Measurements from ENCODE around the gene CBS.
A peak's percentile ranks its signal among the peaks of the same experiment; 100 is the strongest.
"Not testable (repeated sequence)": the region's sequence is repeated elsewhere in the genome, so short reads cannot be mapped to it uniquely, and the experiment has no call there.

Gene CBS
- total RNA-seq: 0 to 3.2 (median 0) reads per million in 9 experiments

DNA sequence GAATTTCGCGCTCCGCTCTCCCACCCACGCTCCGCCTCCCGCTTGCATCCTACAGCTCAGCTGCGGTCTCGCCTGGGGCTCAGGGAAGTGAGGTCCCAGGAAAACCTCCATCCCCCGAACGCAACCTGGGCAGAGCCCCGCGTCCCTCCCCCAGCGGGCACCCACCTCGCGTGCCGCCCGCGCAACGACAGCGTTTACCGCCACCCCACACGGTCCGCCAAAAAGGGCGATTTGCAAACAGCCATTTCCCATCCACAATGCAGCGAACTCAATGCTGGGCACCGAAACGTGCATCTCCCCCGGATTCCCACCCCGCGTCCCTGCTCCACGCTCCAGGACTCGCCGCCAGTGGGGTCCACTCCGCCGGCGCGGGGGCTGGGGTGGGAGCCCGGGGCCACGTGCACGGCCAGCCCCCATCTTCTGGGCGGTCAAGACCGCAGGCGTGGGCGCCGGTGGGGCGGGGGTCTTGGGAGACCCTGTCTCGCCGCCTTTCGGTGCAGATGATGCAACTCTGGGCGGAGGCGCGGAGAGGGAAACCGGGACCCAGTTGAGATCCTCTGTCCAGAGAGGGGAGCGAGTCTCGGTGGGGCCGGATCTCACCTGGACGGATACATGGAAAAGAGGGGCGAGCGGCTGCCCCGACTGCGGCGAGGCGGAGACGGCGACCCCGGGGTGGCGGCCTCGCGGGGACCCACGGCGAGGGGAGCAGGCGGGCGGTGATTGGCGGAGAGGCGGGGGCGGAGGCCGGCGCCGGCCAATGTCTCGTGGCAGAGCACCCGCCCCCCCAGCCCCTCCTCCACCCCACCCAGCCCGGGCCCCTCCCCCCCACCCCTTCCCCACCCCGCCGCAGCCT lies at the start of gene CBS:
TSS of gene CBS (minus strand) at position 666 of the 853 bp plus-strand sequence. CDS start 3,642 bp downstream, outside the sequence.
- not testable (repeated sequence) for H3K4me3 Mint-ChIP-seq; H3K36me3 Mint-ChIP-seq (ENCODE audit: insufficient read depth); H3K4me1 Mint-ChIP-seq (ENCODE audit: low read depth in 2 of 2); DNase-seq; H3K27me3 Mint-ChIP-seq; H3K27ac Mint-ChIP-seq; H3K9me3 Mint-ChIP-seq; ATAC-seq (replicated peaks)

DNA sequence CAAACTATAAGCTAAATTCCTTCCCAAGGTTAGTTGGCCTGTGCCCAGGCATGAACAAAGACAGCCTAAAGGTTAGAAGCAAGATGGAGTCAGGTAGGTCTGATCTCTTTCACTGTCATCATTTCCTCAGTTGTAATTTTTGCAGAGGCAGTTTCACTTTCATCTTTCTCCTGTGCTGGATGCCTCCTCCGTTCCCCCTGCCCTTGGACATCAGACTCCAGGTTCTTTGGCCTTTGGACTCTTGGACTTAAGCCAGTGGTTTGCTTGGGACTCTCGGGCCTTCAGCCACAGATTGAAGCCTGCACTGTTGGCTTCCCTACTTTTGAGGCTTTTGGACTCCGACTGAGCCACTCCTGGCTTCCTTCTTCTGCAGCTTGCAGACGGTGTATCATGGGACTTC lies 40.3 kb upstream of the CBS start:
- H3K36me3 Mint-ChIP-seq (ENCODE audit: insufficient read depth); H3K9me3 Mint-ChIP-seq; H3K4me3 Mint-ChIP-seq; H3K4me1 Mint-ChIP-seq (ENCODE audit: low read depth in 2 of 2); H3K27ac Mint-ChIP-seq; DNase-seq; H3K27me3 Mint-ChIP-seq; ATAC-seq (replicated peaks): not testable (repeated sequence)

DNA sequence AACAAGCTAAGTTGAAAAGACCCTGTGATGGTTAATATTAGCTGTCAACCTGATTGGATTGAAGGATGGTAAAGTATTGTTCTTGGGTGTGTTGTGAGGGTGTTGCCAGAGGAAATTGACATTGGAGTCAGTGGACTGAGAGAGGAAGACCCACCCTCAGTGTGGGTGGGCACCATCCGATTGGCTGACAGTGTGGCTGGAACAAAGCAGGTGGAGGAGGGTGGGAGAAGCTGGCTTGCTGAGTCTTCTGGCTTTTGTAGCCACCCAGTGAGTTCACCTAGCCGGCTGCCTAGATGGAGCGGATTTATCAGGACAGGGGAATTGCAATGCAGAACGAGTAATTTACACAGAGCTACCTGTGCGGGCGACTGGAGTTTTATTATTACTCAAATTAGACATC lies 38.8 kb upstream of the CBS start:
- not testable (repeated sequence) for H3K36me3 Mint-ChIP-seq (ENCODE audit: insufficient read depth); H3K9me3 Mint-ChIP-seq; H3K27ac Mint-ChIP-seq; H3K4me1 Mint-ChIP-seq (ENCODE audit: low read depth in 2 of 2); H3K4me3 Mint-ChIP-seq; H3K27me3 Mint-ChIP-seq; DNase-seq; ATAC-seq (replicated peaks)

DNA sequence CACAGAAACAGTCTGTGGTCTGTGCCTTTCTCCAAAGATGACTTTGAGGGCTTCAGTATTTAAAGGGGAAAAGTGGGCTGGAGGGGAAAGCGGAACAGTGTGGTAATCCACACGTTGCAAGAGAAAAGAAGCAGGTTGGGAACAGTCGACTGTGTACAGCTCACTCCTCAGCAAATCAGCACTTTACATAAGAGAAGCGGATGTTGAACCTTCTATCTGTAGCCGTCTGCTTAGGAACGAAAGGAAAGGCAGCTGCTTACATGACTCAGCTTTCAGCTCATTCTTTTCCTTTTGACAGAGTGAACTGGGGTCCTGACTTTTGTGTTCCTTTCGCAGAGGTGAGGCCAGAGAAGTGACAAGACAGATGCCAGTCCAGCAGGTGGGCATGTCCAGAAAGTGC lies 33.4 kb upstream of the CBS start:
- not testable (repeated sequence) for ATAC-seq (replicated peaks); H3K4me3 Mint-ChIP-seq; H3K27ac Mint-ChIP-seq; H3K9me3 Mint-ChIP-seq; DNase-seq; H3K36me3 Mint-ChIP-seq (ENCODE audit: insufficient read depth); H3K4me1 Mint-ChIP-seq (ENCODE audit: low read depth in 2 of 2); H3K27me3 Mint-ChIP-seq

DNA sequence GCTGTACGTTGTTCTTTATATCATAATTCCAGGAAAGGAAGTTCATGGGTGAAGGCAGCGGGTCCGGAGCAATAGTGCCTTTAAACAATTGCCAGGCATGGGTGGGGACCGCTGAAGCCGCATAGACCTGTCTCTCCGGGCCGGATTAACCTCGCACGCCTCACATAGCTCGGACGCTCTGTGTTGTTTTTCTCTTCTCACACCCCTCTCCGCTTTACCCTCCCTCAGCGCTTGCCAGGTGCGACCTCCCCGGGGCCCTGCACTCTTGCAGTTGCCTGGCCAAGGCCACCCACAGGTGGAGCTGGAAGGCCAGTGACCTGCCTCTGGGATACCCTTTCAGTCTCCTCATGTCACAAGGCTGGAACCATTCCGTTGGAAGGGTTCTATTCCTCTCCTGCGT lies 32.5 kb upstream of the CBS start:
- DNase-seq; H3K36me3 Mint-ChIP-seq (ENCODE audit: insufficient read depth); H3K27ac Mint-ChIP-seq; H3K27me3 Mint-ChIP-seq; ATAC-seq (replicated peaks); H3K4me3 Mint-ChIP-seq; H3K4me1 Mint-ChIP-seq (ENCODE audit: low read depth in 2 of 2); H3K9me3 Mint-ChIP-seq: not testable (repeated sequence)

DNA sequence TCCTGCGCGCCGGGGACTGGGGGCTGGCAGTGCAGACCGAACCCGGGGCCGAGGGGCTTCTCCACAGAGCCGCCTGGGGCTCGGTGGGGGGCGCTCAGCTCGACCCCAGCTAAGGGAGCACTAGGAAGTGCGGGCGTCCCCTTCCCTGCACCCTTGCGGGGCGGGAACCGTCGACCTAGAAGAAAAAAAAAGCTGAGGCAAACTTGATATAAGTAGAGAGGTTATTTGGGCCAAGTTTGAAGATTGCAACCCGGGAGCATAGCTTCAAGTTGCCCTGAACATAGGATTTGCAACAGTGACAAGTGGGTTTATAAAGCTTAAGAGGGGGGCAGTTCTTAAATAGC lies 32.1 kb upstream of the CBS start:
- not testable (repeated sequence) for H3K4me1 Mint-ChIP-seq (ENCODE audit: low read depth in 2 of 2); H3K4me3 Mint-ChIP-seq; H3K27me3 Mint-ChIP-seq; H3K9me3 Mint-ChIP-seq; H3K36me3 Mint-ChIP-seq (ENCODE audit: insufficient read depth); ATAC-seq (replicated peaks); DNase-seq; H3K27ac Mint-ChIP-seq

DNA sequence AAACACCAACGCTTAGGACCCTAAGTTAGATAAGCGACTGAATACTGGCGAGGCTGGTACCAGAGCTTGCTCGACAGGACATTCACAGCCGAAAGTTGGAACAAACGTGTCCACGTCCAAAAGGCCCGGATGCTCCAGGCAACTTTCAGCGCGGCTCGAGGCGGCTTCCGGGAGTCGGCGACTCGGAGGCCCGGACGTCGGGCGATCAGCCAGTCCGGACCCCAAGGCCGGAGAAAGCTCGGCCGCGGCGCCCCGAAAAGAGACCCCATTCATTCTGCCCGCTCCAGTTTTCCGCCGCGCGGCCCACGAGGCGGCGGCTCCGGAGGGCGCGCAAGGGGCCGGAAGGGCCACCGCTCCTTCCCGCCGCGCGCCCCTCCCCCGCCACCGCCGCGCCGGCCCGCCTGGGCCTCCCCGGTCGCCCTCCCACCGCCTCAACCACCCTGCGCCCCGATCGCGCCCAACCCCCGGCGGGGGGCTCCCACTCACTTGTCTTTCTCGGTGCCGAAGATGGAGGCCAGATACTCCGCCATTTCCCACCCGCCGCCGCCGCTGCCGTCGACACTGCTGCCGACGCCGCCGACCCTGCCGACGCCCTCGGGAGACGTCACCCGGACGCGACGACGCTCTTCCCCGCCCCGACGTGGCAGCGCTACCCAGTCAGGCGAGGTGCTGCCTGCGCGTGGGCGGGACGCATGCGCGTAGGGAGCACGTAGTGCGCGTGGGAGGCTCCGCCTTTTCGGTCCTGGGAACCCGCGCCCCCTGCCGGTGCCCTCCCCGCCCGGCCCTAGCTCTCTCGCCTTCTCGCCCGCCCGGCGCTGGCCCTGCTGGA lies 31.5 kb upstream of the CBS start, which contains the start of gene U2AF1:
TSS of gene U2AF1 (minus strand) at position 606 of the 829 bp plus-strand sequence. CDS start at position 530, 76 bp downstream.
- ATAC-seq (replicated peaks) (peak; percentile 94), DNase-seq (peak; percentile 40 to 60 (median 59))
- H3K36me3 Mint-ChIP-seq (ENCODE audit: insufficient read depth); H3K27ac Mint-ChIP-seq; H3K9me3 Mint-ChIP-seq; H3K4me1 Mint-ChIP-seq (ENCODE audit: low read depth in 2 of 2); H3K27me3 Mint-ChIP-seq; H3K4me3 Mint-ChIP-seq: not testable (repeated sequence)

DNA sequence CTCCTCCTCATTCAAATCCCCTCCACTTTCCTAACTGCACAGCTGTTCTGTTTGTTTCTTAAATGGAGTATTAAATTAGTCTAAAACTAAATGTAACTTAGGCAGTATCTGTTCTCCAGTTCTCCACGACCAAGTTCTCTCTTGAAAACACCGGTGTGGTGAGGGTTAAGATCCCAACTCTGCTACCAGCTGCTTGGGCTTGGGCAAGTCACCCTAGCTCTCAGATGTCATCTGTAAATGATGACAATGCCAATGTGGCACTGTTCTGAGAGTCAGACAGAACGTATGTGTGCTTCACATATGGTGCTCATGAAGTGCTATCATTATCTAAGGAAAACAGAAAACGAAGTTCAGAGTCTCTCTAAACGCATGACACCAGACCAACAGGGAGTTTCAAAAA lies 29.0 kb upstream of the CBS start:
- not testable (repeated sequence) for H3K36me3 Mint-ChIP-seq (ENCODE audit: insufficient read depth); H3K27ac Mint-ChIP-seq; H3K4me3 Mint-ChIP-seq; H3K27me3 Mint-ChIP-seq; H3K9me3 Mint-ChIP-seq; DNase-seq; ATAC-seq (replicated peaks); H3K4me1 Mint-ChIP-seq (ENCODE audit: low read depth in 2 of 2)

DNA sequence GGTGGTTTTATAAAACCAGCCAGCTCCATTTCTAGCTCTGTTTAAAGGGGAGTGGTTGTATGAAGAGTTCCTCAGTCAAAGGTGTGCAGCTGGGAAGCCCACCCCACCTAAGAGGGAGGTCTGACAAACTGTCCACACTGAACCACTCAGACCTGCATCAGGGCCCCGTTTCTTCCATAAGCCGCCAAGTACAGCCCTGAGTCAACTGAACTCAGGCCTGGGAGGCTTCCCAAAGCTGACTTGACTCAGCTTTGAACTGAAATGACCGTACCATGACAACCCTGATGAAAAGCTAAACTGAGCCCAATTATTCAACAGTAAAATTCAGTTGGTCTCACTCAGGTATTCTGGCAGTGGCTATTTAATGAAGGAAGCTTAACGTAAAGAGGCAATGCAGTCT lies 26.6 kb upstream of the CBS start:
- H3K9me3 Mint-ChIP-seq; H3K27me3 Mint-ChIP-seq; ATAC-seq (replicated peaks); H3K36me3 Mint-ChIP-seq (ENCODE audit: insufficient read depth); DNase-seq; H3K27ac Mint-ChIP-seq; H3K4me1 Mint-ChIP-seq (ENCODE audit: low read depth in 2 of 2); H3K4me3 Mint-ChIP-seq: not testable (repeated sequence)

DNA sequence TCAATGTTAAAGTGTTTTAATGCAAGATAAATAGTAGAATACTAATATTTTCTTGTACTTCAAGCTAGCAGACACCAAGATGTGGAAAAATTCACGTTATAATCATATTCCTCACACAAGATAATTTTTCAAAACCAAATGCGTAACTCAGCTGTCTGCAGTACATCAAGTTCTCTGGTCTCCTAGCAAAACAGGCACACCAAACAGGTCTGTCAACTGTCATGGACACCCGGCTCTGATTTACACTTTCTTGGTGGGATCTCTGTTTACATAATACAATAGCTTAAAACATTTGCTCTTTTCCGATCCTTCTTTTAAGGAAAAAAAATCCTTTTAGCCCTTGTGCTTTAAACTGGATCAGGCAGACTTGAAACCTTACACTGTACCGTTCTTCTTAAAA lies 26.0 kb upstream of the CBS start:
- not testable (repeated sequence) for H3K9me3 Mint-ChIP-seq; H3K36me3 Mint-ChIP-seq (ENCODE audit: insufficient read depth); ATAC-seq (replicated peaks); H3K27me3 Mint-ChIP-seq; H3K4me1 Mint-ChIP-seq (ENCODE audit: low read depth in 2 of 2); H3K27ac Mint-ChIP-seq; DNase-seq; H3K4me3 Mint-ChIP-seq

DNA sequence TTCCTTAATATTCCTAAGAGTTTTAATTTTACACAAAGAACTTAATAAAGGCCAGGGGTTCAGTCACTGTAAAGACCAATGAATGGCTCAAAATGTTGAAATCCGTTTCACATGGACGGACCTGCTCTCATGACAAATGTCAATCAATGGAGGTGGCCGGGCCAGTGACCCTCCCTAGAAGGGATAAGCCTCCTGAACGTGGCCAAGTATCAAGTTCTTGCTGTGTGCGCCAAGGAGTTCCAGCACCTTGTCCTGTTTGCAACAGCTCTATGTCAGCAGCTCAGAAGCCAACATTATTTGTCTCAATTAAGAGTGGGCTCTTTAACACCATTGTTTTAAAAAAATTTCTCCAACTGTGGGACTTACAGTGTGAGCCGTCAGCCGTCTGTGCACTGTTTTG lies 25.4 kb upstream of the CBS start:
- not testable (repeated sequence) for H3K4me3 Mint-ChIP-seq; H3K9me3 Mint-ChIP-seq; ATAC-seq (replicated peaks); H3K27me3 Mint-ChIP-seq; H3K27ac Mint-ChIP-seq; DNase-seq; H3K36me3 Mint-ChIP-seq (ENCODE audit: insufficient read depth); H3K4me1 Mint-ChIP-seq (ENCODE audit: low read depth in 2 of 2)

DNA sequence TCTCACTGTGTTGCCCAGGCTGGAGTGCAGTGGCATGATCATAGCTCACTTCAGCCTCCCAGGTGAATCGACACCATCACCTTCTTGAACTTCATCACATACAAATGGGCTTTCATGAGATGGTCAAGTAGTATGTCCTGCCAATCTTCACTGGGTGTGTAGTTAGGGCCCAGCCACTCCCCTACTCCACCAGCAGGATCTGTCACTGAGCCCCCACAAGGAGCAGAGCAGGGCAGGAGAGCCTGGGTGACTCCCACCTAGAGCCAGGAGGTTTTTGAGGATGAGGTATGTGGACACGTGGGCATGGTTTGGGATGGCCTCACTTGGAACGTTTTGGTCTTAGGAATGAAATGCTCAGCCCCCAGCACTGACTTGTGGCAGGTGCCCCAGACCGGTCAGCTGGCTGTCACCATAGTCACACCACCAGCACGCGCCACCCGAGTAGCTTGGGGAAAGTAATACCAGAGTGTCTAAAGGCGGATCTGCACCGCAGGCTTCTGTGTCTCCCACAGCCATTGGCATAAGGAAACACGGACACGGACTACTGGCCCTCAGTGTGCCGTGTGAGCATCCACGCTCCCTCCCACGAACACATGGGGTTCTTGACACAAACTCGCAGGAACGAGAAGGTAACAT lies 16.5 kb upstream of the CBS start:
- not testable (repeated sequence) for H3K27ac Mint-ChIP-seq; H3K27me3 Mint-ChIP-seq; H3K4me3 Mint-ChIP-seq; H3K9me3 Mint-ChIP-seq; H3K36me3 Mint-ChIP-seq (ENCODE audit: insufficient read depth); H3K4me1 Mint-ChIP-seq (ENCODE audit: low read depth in 2 of 2); DNase-seq
- peak; percentile 16 for ATAC-seq (replicated peaks)

DNA sequence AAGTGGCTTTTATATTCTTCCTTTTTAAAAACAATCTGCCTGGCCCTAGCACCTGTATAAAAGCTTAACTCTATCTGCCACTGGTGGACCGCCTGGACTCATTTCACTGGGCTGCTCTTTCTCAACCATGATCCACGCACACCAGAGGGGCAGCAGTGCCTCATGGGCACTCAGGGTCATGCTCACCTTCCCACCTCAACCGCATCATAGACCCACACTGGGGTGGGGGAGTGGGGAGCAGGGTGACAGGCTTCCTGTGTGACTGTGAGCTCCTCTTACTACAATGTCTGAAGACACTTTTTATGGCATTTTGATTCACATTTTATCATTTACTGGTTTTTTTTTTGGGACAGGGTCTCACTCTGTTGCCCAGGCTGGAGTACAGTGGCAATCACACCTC lies 15.3 kb upstream of the CBS start:
- ATAC-seq (replicated peaks): peak; percentile 44
- not testable (repeated sequence) for H3K27ac Mint-ChIP-seq; H3K9me3 Mint-ChIP-seq; H3K27me3 Mint-ChIP-seq; H3K4me1 Mint-ChIP-seq (ENCODE audit: low read depth in 2 of 2); H3K36me3 Mint-ChIP-seq (ENCODE audit: insufficient read depth); DNase-seq; H3K4me3 Mint-ChIP-seq
